ENCODE data around the gene UTP15. TPM values are rescaled to one million over a fixed set of nuclear protein-coding genes. Genes with fewer than 3 reads are reported as not detected.

Gene UTP15
- total RNA-seq, 4 donors from 2014 or later: 8.3 to 26.9 (median 15.4) TPM

GRCh38 chr5:73534011-73534644 is 31.4 kb upstream of the UTP15 start:
- H3K4me3 ChIP-seq: no peak overlapping the region
- ATAC-seq: no peak

GRCh38 chr5:73534971-73535370 is 30.6 kb upstream of the UTP15 start:
- no peak overlapping the region for H3K27ac ChIP-seq
- no peaks in the 10 kb centered on the region for H3K36me3 ChIP-seq
- TF ChIP-seq POLR2A (IDR thresholded peaks at IDR 0.05) (no peak), CTCF (IDR thresholded peaks at IDR 0.05 in 4 of 5, conservative IDR thresholded peaks at IDR 0.05 in 1 of 5) (no peak)
- ATAC-seq (no peak), DNase-seq (no peak)
- intact Hi-C loops (cut with DNase I; ENCODE audit: low total_unique reads): no loop called here
- no peaks in the 10 kb centered on the region for H3K4me1 ChIP-seq
- no peaks in the 10 kb centered on the region for H3K9me3 ChIP-seq
- in situ Hi-C loops (cut with MboI; ENCODE audit: low sequenced_read_pairs in 4 of 4): no loop called here
- H3K27me3 ChIP-seq: no peaks in the 10 kb centered on the region
- no peak overlapping the region for H3K4me3 ChIP-seq

More at GRCh38 chr5:73534011-73534644, 31.4 kb upstream of the UTP15 start:
- no peak for DNase-seq
- no peaks in the 10 kb centered on the region for H3K27me3 ChIP-seq
- H3K9me3 ChIP-seq: no peaks in the 10 kb centered on the region
- TF ChIP-seq POLR2A (IDR thresholded peaks at IDR 0.05) (no peak), CTCF (IDR thresholded peaks at IDR 0.05 in 4 of 5, conservative IDR thresholded peaks at IDR 0.05 in 1 of 5) (no peak)
- in situ Hi-C loops (cut with MboI; ENCODE audit: low sequenced_read_pairs in 4 of 4): no loop called here
- intact Hi-C loops (cut with DNase I; ENCODE audit: low total_unique reads): no loop called here
- H3K27ac ChIP-seq: no peak overlapping the region
- no peaks in the 10 kb centered on the region for H3K36me3 ChIP-seq
- H3K4me1 ChIP-seq: no peaks in the 10 kb centered on the region

GRCh38 chr5:73539730-73540129 is 25.8 kb upstream of the UTP15 start:
- Histone ChIP-seq H3K27me3 (peaks cover 0 to 3% (median 3%) of the 10 kb centered on the region in 3 donors), H3K4me3 (no peak overlapping the region), H3K36me3 (no peaks in the 10 kb centered on the region), H3K9me3 (no peaks in the 10 kb centered on the region), H3K4me1 (no peaks in the 10 kb centered on the region), H3K27ac (no peak overlapping the region)
- TF ChIP-seq POLR2A (IDR thresholded peaks at IDR 0.05): no peak
- no peak for TF ChIP-seq CTCF (IDR thresholded peaks at IDR 0.05 in 4 of 5, conservative IDR thresholded peaks at IDR 0.05 in 1 of 5)
- ATAC-seq (no peak), DNase-seq (no peak)
- intact Hi-C loops (cut with DNase I; ENCODE audit: low total_unique reads): no loop called here
- in situ Hi-C loops (cut with MboI; ENCODE audit: low sequenced_read_pairs in 4 of 4): no loop called here

- H3K9me3 ChIP-seq: no peaks in the 10 kb centered on the region
- in situ Hi-C loops (cut with MboI; ENCODE audit: low sequenced_read_pairs in 4 of 4): no loop called here
- no peaks in the 10 kb centered on the region for H3K36me3 ChIP-seq
- TF ChIP-seq POLR2A (IDR thresholded peaks at IDR 0.05) (no peak), CTCF (IDR thresholded peaks at IDR 0.05 in 4 of 5, conservative IDR thresholded peaks at IDR 0.05 in 1 of 5) (no peak)
- intact Hi-C loops (cut with DNase I; ENCODE audit: low total_unique reads): no loop called here
- no peak overlapping the region for H3K27ac ChIP-seq
- ATAC-seq: no peak
- DNase-seq: no peak
- no peaks in the 10 kb centered on the region for H3K4me1 ChIP-seq
- no peak overlapping the region for H3K4me3 ChIP-seq
- H3K27me3 ChIP-seq: peaks cover 0 to 3% (median 3%) of the 10 kb centered on the region in 3 donors
Observed at GRCh38 chr5:73540192-73540591, 25.4 kb upstream of the UTP15 start.

- no peak overlapping the region for H3K27ac ChIP-seq
- DNase-seq (no peak), ATAC-seq (no peak)
- in situ Hi-C loops (cut with MboI; ENCODE audit: low sequenced_read_pairs in 4 of 4) (no loop called here), intact Hi-C loops (cut with DNase I; ENCODE audit: low total_unique reads) (no loop called here)
- TF ChIP-seq CTCF (IDR thresholded peaks at IDR 0.05 in 4 of 5, conservative IDR thresholded peaks at IDR 0.05 in 1 of 5): no peak
- no peak for TF ChIP-seq POLR2A (IDR thresholded peaks at IDR 0.05)
- H3K27me3 ChIP-seq: peaks cover 0 to 3% (median 3%) of the 10 kb centered on the region in 3 donors
- no peaks in the 10 kb centered on the region for H3K9me3 ChIP-seq
- H3K36me3 ChIP-seq: no peaks in the 10 kb centered on the region
- no peak overlapping the region for H3K4me3 ChIP-seq
- no peaks in the 10 kb centered on the region for H3K4me1 ChIP-seq
Observed at GRCh38 chr5:73542020-73542419, 23.5 kb upstream of the UTP15 start.

All from gastrocnemius medialis (tissue), 4 donors.